GM12878 (cell line): ENCODE measurements around the gene SLC39A8. TPM values are rescaled to one million over a fixed set of nuclear protein-coding genes. Genes with fewer than 3 reads are reported as not detected.
"Not testable (repeated sequence)": the region's sequence is repeated elsewhere in the genome, so short reads cannot be mapped to it uniquely, and the experiment has no call there.

Source experiments
- ATAC-seq: fragments of 200-7000 bp; cut with Tn5 transposase; 3 replicates; pipeline ENCODE4 v1.9.1; 2020; ENCODE audit warnings: mild to moderate bottlenecking, moderate library complexity
- BruUV-seq: library from RNA; stranded (reverse); fragments of 400-500 nt; replicated peaks from 2 replicates; lab custom pipeline; 2021; lab: Mats Ljungman, UMichigan
- CTCF ChIA-PET: fragments of 300-600 bp; sonication (Branson Sonifier 250); formaldehyde crosslinking; extraction: SDS; loops from one replicate; lab custom pipeline; 2021; ENCODE audit warnings: inconsistent platforms; lab: Yijun Ruan, JAX
- POLR2A ChIA-PET: fragments of 350-600 bp; formaldehyde crosslinking; extraction: SDS; loops from one replicate; lab custom pipeline; 2021; ENCODE audit warnings: inconsistent platforms; lab: Charles Lee
- RAD21 ChIA-PET: fragments of 300-600 bp; sonication (Branson Sonifier 250); formaldehyde crosslinking; loops from one replicate; lab custom pipeline; 2023; ENCODE audit warnings: antibody characterized with exemption; ENCODE audit not compliant: unreplicated experiment; lab: Charles Lee
- SMC1A ChIA-PET: fragments of 300-600 bp; sonication (Branson Sonifier 250); formaldehyde crosslinking; loops from one replicate; lab custom pipeline; 2023; ENCODE audit not compliant: unreplicated experiment, uncharacterized antibody; lab: Charles Lee
- DNase-seq: peaks from one replicate; pipeline ENCODE4 v3.0.0-alpha.2; 2011; ENCODE audit warnings: low read depth, low spot score
- FAIRE-seq: peaks from 3 replicates; lab custom pipeline; 2011; peaks lifted over from hg19 to GRCh38; lab: Jason Lieb, UNC
- H2AFZ ChIP-seq: 2 replicates; pipeline ENCODE4 v1.6.0; 2011; ENCODE audit warnings: low read depth, low read length, control low read depth; ENCODE audit not compliant: control insufficient read depth
- H3K27ac ChIP-seq: 2 replicates; pipeline ENCODE4 v1.5.1; 2011; ENCODE audit warnings: control low read depth; ENCODE audit not compliant: control insufficient read depth, insufficient read depth
- H3K27me3 ChIP-seq, 2 experiments: replicated peaks in 1 of 2; 2 replicates each; pipeline versions ENCODE4 v1.6.0 to v1.6.1; 2011; ENCODE audit warnings: low read length in 1 of 2; ENCODE audit not compliant: control insufficient read depth in 2 of 2, insufficient read depth in 2 of 2
- H3K36me3 ChIP-seq, 2 experiments: 2 replicates each; pipeline ENCODE4 v1.5.1; 2011; ENCODE audit warnings: low read length in 1 of 2; ENCODE audit not compliant: control insufficient read depth in 2 of 2, insufficient read depth in 2 of 2
- H3K4me1 ChIP-seq: 2 replicates; pipeline ENCODE4 v1.6.1; 2011; ENCODE audit warnings: mild to moderate bottlenecking, low read length, moderate library complexity, mixed read lengths; ENCODE audit not compliant: control insufficient read depth, insufficient read depth
- H3K4me2 ChIP-seq: 2 replicates; pipeline ENCODE4 v1.6.0; 2011; ENCODE audit warnings: control low read depth; ENCODE audit not compliant: control insufficient read depth, insufficient read depth
- H3K4me3 ChIP-seq: fragments of 200-600 bp; sonication (generic); 2 replicates; pipeline ENCODE4 v1.5.1; 2016
- H3K79me2 ChIP-seq: 2 replicates; pipeline ENCODE4 v1.6.0; 2011; ENCODE audit warnings: low read length; ENCODE audit not compliant: control insufficient read depth, insufficient read depth
- H3K9ac ChIP-seq: 2 replicates; pipeline ENCODE4 v1.8.0; 2011; ENCODE audit warnings: low read length, control low read depth, mixed read lengths; ENCODE audit not compliant: control insufficient read depth, insufficient read depth
- H3K9me3 ChIP-seq: replicated peaks from 3 replicates; pipeline ENCODE4 v1.5.1; 2011; ENCODE audit warnings: mild to moderate bottlenecking, low read length; ENCODE audit not compliant: control insufficient read depth, insufficient read depth
- H4K20me1 ChIP-seq: 2 replicates; pipeline ENCODE4 v1.6.0; 2011; ENCODE audit not compliant: control insufficient read depth, insufficient read depth
- BCLAF1 ChIP-seq: fragments of 450-650 bp; IDR thresholded peaks from 2 replicates; pipeline ENCODE4 v1.6.1; 2017; ENCODE audit warnings: antibody characterized with exemption, mild to moderate bottlenecking, moderate library complexity
- EGR1 ChIP-seq, 2 experiments: IDR thresholded peaks; 1 replicate in 1 of 2; 2 replicates in 1 of 2; pipeline ENCODE4 v1.6.1; 2011 to 2012; ENCODE audit warnings: low read depth in 2 of 2, low read length in 2 of 2, borderline replicate concordance in 1 of 2, mild to moderate bottlenecking in 1 of 2, moderate library complexity in 1 of 2
- IKZF2 ChIP-seq, 2 experiments: fragments of 450-650 bp; IDR thresholded peaks; 2 replicates each; pipeline ENCODE4 v1.6.1; 2017; ENCODE audit warnings: mild to moderate bottlenecking in 2 of 2, moderate library complexity in 2 of 2
- MTA3 ChIP-seq: IDR thresholded peaks from 2 replicates; pipeline ENCODE4 v1.6.1; 2012; ENCODE audit warnings: low read length, inconsistent platforms, borderline replicate concordance
- USF2 ChIP-seq: IDR thresholded peaks from 2 replicates; pipeline ENCODE4 v1.6.1; 2011; ENCODE audit warnings: low read depth, low read length, improper control_type of control experiment, borderline replicate concordance
- ZNF24 ChIP-seq: fragments of 450-650 bp; IDR thresholded peaks from 2 replicates; pipeline ENCODE4 v1.6.1; 2017; ENCODE audit warnings: antibody characterized with exemption, mild to moderate bottlenecking
- WGBS: methylation state at CpG from one replicate; pipeline ENCODE4 v1.1.6; 2016; ENCODE audit warnings: low lambda C conversion rate; ENCODE audit not compliant: insufficient replicate concordance, insufficient coverage; ENCODE audit errors: missing lambda C conversion rate; 5-methylcytosine and 5-hydroxymethylcytosine counted together
- in situ Hi-C: fragments of 300-500 bp; cut with MboI; formaldehyde crosslinking; loops from 9 replicates; pipeline ENCODE4 v1.14.3; 2018; ENCODE audit warnings: mixed read lengths
- intact Hi-C: fragments of 100-400 bp; cut with micrococcal nuclease; formaldehyde crosslinking; loops from one replicate; pipeline ENCODE4 v1.14.2; 2022; ENCODE audit not compliant: unreplicated experiment
- polyA plus RNA-seq, 11 experiments: library from polyadenylated mRNA; depleted of rRNA in 4 of 11; unstranded in 6 of 11; stranded (reverse) in 5 of 11; fragments of >200 nt; fragmentation: Nextera tagmentation in 4 of 11; fragmentation: Illumina TruSeq in 1 of 11; extraction: Ambion mirVana in 4 of 11; extraction: Trizol in 1 of 11; gene quantifications; 1 replicate in 1 of 11; 2 replicates in 10 of 11; pipeline versions ENCODE4 v1.2.1 to v1.2.3, GENCODE V29; 2011 to 2016; ENCODE audit warnings: inconsistent platforms in 2 of 11, missing spikeins in 2 of 11, low read depth in 1 of 11
- total RNA-seq, 4 experiments: library from RNA; depleted of rRNA in 3 of 4; stranded (reverse); fragments of >200 nt in 3 of 4; fragmentation: Illumina TruSeq in 1 of 4; extraction: Trizol in 1 of 4; gene quantifications; 2 replicates each; pipeline versions ENCODE4 v1.2.1 to v1.2.3, GENCODE V29; 2013 to 2021

Gene SLC39A8
- total and polyA plus RNA-seq, 10 of the 15 experiments (the other 5 are each of a cell fraction or from before 2014, with no cell fraction given), result 7.9 to 47.8 (median 32.8) TPM

- no peak for TF ChIP-seq USF2
- no peak for TF ChIP-seq IKZF2 (IDR thresholded peaks at IDR 0.05)
- TF ChIP-seq EGR1 (IDR thresholded peaks at IDR 0.05; ENCODE audit: borderline replicate concordance in 1 of 2, low read depth in 2 of 2, low read length in 2 of 2), result no peak
- no peak for TF ChIP-seq MTA3
Measured at GRCh38 chr4:102362922-102363432, 17.7 kb upstream of the SLC39A8 start (continued).

GRCh38 chr4:102358128-102358527 lies 12.8 kb upstream of the SLC39A8 start:
- SMC1A ChIA-PET, result interaction anchor here (0.5 kb wide), 1 partner anchor 11 kb away, joined by 3 read pairs; no protein-coding TSS in a partner anchor

GRCh38 chr4:102357637-102358036 lies 12.4 kb upstream of the SLC39A8 start:
- ATAC-seq, intact Hi-C loops, BruUV-seq, in situ Hi-C loops, H3K4me2 ChIP-seq, H3K27ac ChIP-seq, DNase-seq, H3K9me3 ChIP-seq, RAD21 ChIA-PET, H3K4me1 ChIP-seq, H3K79me2 ChIP-seq, H3K36me3 ChIP-seq, FAIRE-seq, H2AFZ ChIP-seq, H3K4me3 ChIP-seq, H3K27me3 ChIP-seq, H4K20me1 ChIP-seq, CTCF ChIA-PET, POLR2A ChIA-PET, H3K9ac ChIP-seq, SMC1A ChIA-PET: not testable (repeated sequence)

More at GRCh38 chr4:102358128-102358527, 12.8 kb upstream of the SLC39A8 start:
- no TSS peak for BruUV-seq
- 63% methylated on average over 3 of the region's 3 CpGs for WGBS
- no peak overlapping the region for H3K4me3 ChIP-seq
- RAD21 ChIA-PET, result no interaction called here
- ATAC-seq (no peak), FAIRE-seq (no peak)
- no peak overlapping the region for H2AFZ ChIP-seq
- in situ Hi-C loops (no loop called here), intact Hi-C loops (no loop called here)
- no peak overlapping the region for H3K9ac ChIP-seq
- H3K27me3 ChIP-seq, result peaks cover 0 to 3% of the 10 kb centered on the region in 2 experiments; a peak in 2 of 4 replicates
- H3K79me2 ChIP-seq, result no peaks in the 10 kb centered on the region
- H3K27ac ChIP-seq, result no peak overlapping the region
- no peaks in the 10 kb centered on the region for H3K4me1 ChIP-seq
- POLR2A ChIA-PET, result no interaction called here
- no peak overlapping the region for H3K4me2 ChIP-seq
- no peaks in the 10 kb centered on the region for H3K36me3 ChIP-seq
- no peaks in the 10 kb centered on the region for H4K20me1 ChIP-seq
- TF ChIP-seq ZNF24 (no peak), BCLAF1 (no peak)
- TF ChIP-seq, all 136 proteins: peak for 0
- H3K9me3 ChIP-seq, result no peaks in the 10 kb centered on the region
- CTCF ChIA-PET, result no interaction called here
- no peak for DNase-seq
